D721Med (cell line): Measurements from ENCODE around the gene VAC14.

Experiments used
- DNase-seq: peaks from one replicate; pipeline ENCODE4 v3.0.0; 2011; ENCODE audit warnings: low spot score; ENCODE audit not compliant: insufficient read length
- FAIRE-seq: peaks from 2 replicates; lab custom pipeline; 2011; peaks lifted over from hg19 to GRCh38; lab: Jason Lieb, UNC
- CTCF ChIP-seq: IDR thresholded peaks from 2 replicates; pipeline ENCODE4 v1.5.1; 2012; ENCODE audit warnings: mild to moderate bottlenecking, control low read depth; ENCODE audit not compliant: insufficient read depth; ENCODE audit errors: missing control alignments

The VAC14 gene

DNA sequence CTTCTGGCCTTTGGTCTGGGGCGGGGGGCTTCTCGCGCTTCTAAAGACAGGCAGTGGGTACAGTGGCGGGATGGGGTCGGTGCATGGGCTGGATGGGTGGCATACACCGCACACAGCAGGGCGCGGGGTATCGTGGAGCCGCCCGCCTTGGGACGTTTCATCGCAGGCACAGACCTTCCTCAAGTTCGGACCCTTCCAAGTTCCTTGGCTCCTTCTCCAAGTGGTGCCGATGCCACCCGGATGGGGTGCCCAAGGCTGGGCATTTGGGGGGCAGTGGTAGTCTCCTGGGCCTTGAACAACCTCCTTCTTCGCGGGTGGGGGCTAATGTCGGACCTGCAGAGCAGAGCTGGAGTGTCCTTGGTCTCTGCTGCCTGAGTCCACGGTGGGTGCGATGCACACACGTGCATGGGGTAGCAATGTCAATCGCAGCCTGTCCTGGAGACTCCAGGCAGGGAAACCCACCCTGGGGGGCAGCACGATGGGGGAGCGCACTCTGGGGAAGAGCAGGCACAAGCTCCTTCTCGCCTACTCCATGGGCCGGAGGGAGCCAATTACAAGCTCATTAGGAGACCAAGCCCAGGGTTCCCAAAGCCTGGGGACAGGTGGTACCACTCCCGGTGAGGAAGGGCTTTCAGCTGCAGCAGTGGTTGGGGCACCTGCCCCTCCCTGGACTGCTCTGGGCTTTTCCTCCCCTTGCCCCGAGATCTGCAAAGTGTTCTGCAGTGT is 114.4 kb downstream of the VAC14 start:
- no peak for TF ChIP-seq CTCF
- DNase-seq (no peak), FAIRE-seq (no peak)

DNA sequence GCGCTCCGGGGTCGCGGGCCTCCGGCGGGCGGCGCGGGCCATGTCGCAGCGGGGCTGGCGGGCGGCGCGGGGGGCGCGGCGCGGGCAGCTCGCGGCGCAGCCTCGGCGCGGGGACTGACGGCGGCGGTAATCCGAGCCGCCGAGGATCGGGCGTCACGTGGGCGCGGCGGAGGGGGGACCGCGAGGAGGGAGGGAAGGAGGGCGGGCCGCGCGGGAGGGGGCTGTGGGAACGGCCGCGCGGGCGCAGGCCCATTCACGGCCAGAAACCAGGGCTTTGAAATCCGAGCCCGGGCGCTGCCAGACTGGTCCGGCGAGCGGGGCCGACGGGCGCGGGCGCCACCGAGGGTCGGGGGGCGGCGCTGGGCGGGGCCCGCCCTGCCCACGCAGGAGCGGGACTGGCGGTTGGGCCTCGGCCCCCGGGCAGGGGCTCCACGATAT is 115.0 kb downstream of the VAC14 start, which contains the start of gene MTSS2:
Gene MTSS2, minus strand, starts transcription at position 116 of the 438 bp plus-strand sequence. CDS start 262 bp downstream, outside the sequence.
- no peak for TF ChIP-seq CTCF
- FAIRE-seq (no peak), DNase-seq (peak; percentile 77)

DNA sequence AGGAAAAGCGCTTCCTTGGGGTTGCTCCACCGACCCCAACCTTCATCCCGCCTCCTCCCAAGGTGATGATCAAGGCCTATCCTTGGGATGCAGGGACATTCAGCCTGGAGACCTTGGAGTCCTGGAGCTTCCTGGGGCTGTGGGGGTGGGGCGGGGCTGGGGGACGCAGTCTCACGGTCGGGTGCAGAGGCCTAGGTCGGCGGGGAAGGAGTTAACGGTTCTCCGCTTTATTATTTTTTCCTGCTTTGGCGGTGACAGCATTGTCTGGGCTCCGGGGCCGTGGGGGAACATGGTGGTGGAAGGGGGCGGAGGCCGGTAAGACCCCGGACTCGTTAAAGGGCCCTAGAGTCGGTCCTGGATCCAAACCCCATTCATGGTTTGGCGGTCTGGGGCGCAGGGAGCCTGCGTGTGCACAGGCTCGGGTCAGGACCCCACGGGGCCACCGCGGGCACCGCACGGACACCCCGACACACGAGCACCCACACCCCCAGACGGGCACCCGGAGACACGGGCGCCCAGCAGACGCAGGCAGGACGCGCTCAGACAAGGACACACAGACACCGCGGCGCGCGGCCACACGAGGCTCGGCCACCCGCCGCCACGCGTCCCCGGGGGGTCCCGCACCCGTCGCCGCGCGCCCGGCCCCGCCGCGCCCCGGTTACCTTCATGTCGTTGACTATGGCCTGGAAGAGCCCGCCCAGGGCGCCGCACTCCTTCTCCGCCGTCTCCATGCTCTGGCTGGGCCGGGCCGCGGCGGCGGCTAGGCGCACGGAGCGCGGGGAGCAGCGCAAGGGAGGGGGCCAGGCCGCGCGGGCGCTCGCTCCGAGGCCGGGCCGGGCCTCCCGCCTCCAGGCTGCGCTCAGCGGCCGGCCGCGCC is 115.7 kb downstream of the VAC14 start:
- no peak for TF ChIP-seq CTCF
- DNase-seq (no peak), FAIRE-seq (no peak)

GRCh38 chr16:70684146-70685060 is 116.6 kb downstream of the VAC14 start:
- FAIRE-seq (no peak), DNase-seq (no peak)
- TF ChIP-seq CTCF: no peak

- no peak for DNase-seq
- no peak for FAIRE-seq
- no peak for TF ChIP-seq CTCF
These were observed 117.6 kb downstream of the VAC14 start for GRCh38 chr16:70683146-70683944.
